MG63 (cell line): Measurements from ENCODE around the gene BCCIP. TPM values are rescaled to one million over a fixed set of nuclear protein-coding genes. Genes with fewer than 3 reads are reported as not detected.

Experiments used
- DNase-seq: peaks from one replicate; pipeline ENCODE4 v3.0.0-alpha.2; 2020
- H3K27me3 ChIP-seq: fragments of 250-450 bp; sonication (Bioruptor Pico); 2 replicates; pipeline ENCODE4 v1.5.1; 2020; ENCODE audit warnings: mild to moderate bottlenecking, moderate library complexity
- H3K36me3 ChIP-seq: fragments of 250-450 bp; sonication (Bioruptor Pico); 2 replicates; pipeline ENCODE4 v1.5.1; 2020; ENCODE audit warnings: mild to moderate bottlenecking, moderate library complexity
- H3K4me3 ChIP-seq: fragments of 250-450 bp; sonication (Bioruptor Pico); 2 replicates; pipeline ENCODE4 v1.5.1; 2020; ENCODE audit warnings: mild to moderate bottlenecking, moderate library complexity
- H3K9me3 ChIP-seq: fragments of 250-450 bp; sonication (Bioruptor Pico); 2 replicates; pipeline ENCODE4 v1.5.1; 2020; ENCODE audit warnings: mild to moderate bottlenecking, moderate library complexity
- total RNA-seq: library from RNA; depleted of rRNA; stranded (reverse); fragments of >200 nt; shearing (Covaris generic); gene quantifications from 2 replicates; pipeline ENCODE4 v1.2.3, GENCODE V29; 2014; ENCODE audit warnings: low replicate concordance

Gene BCCIP
- total RNA-seq, 1 experiment from 2014 or later = 89.8 TPM

DNA sequence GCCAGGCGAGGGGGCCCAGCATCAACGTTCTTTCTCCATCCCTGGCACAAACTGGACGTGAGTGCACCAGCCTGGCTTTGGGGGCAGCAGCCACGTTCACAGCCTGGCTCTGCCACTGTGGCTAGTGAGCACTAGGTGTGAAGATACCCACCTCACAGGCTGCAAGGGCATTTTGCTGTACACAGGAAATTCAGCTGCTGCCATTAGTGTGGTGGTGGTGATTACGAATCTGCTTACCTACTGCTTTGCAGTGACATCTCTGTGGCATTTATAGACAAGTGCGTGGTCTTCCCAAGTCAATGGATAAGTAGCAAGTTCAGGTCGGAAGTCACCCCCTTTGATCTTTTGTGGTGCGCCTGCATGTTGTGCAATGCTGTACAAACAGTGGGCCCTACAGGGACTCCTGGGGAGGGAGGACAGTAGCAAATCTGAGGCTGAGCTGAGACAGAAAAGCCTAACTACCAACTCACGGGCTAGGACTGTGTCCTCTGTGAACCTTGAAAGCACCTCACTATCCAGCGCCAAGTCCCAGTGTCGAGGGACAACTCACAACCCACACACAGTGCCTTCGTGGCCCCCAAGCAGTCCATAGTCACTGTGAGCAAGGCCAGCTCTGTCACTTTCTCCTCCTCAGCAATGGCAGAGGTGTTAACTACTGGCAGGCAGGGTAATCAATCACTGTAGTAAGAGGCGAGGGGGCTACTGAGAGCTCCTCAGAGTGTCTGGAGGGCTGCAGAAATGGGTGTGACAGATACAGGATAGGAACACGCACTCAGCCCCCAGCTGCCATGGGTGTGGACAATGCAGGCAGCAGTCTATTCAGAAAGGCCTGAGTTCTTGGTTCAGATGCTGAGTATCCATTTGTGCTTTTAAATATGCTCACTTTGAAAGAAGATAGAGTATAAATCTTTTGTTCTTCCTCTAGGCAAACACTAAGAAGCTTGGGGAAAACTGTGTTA, 30.7 kb upstream of the BCCIP start:
- no peaks in the 10 kb centered on the region for H3K27me3 ChIP-seq
- no peak for DNase-seq
- H3K9me3 ChIP-seq = no peaks in the 10 kb centered on the region
- H3K36me3 ChIP-seq = peaks cover 12% of the 10 kb centered on the region
- H3K4me3 ChIP-seq = no peak overlapping the region

DNA sequence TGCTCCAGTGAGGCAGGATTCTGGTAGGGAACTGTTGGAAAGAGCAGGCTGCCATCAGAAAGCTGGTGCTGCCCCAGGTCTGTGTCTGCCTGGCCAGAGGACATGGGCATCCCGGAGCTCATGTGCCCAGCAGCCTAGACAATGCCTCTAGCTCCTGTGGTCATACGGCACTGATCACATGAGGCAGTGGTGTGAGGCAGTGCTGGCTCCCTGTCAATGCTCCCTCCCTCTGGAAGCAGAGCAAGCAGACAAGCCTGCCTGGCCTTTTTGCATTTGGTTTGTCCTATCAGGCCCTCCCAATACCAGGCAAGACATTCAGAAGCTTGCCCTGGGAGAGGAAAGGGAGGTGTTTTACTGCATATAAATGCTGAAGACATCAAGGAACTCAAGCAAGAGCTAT, 28.2 kb upstream of the BCCIP start:
- Histone ChIP-seq H3K27me3 (no peaks in the 10 kb centered on the region), H3K9me3 (no peaks in the 10 kb centered on the region), H3K36me3 (peaks cover 12% of the 10 kb centered on the region), H3K4me3 (no peak overlapping the region)
- DNase-seq = no peak

DNA sequence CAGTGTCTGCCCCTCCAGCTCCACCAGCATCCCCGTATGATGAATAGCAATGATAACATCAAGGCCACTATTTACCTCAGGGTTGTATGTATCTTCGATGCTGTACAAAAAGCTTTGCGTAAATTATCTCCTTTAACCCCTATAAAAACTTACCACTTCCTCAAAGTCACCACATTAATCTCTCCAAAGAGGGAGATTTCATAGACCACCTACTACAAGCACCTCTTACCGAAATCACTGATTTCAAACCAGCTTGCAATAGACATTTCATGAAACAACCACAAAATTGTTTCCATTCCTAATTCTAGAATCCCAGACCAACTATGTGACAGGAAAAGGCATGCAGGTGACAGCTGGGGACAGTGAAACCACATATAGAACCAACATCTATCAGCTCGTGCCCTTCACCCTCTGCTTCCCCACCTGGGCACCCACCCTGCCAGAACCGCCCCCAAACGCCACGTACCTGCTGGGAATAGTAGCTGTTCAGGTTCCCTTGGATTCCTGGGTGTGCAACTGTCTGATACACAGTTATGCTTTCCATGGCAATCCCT, 27.6 kb upstream of the BCCIP start:
- no peak for DNase-seq
- Histone ChIP-seq H3K27me3 (no peaks in the 10 kb centered on the region), H3K4me3 (no peak overlapping the region), H3K9me3 (no peaks in the 10 kb centered on the region), H3K36me3 (peaks cover 12% of the 10 kb centered on the region)

DNA sequence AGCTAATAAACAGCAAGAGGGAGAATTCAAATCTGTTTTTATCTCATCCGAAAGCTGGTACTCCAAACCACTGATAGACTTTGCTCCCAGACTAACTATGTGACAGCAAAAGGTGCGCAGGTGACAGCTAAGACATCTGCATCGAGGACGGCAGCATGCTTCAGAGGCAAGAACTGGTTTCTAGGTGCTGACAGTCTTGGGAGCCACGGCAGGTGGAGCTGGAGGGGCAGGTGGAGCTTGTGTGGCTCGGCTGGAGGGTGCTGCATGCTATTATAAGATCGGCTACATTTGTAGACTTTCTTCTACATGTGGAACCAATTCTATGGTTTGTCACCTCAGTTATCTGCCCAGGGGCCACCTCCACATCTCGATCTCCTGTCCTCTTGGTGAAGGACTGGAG, 25.9 kb upstream of the BCCIP start:
- no peak for DNase-seq
- Histone ChIP-seq H3K9me3 (no peaks in the 10 kb centered on the region), H3K4me3 (no peak overlapping the region), H3K36me3 (peaks cover 6% of the 10 kb centered on the region), H3K27me3 (no peaks in the 10 kb centered on the region)

DNA sequence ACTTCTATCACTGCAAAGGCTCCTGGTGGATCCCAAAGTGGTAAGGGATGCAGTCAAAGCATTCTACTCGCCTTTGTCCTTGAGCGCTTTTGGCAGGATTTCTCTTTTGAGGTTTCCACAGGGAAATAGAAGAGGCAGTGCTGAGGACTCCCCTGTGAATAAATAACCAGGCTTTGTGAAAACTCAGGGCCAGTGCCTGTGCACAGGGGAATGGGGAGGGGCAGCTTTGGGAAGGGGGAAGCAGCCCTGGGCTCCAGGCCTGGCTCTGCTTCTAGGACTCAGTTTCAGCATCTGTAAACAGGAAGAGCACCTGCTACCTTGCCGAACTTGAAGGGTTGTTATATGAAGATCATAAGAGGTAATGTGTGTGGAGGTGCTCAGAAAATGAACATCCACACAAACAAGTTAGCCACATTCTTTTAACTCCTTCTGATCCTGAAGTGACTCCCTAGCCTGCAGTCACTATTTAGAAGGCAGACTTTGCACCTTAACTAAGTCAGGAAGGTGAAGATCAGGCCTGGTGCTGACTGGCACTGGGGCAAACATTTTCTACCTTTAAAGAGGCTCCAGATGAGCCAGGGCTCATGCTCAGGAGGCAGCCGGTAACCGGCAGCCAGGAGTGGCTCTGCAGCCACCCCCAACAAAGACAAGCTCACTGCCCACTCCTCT, 25.2 kb upstream of the BCCIP start:
- no peaks in the 10 kb centered on the region for H3K27me3 ChIP-seq
- no peaks in the 10 kb centered on the region for H3K9me3 ChIP-seq
- no peak overlapping the region for H3K4me3 ChIP-seq
- no peak for DNase-seq
- H3K36me3 ChIP-seq = peaks cover 2% of the 10 kb centered on the region; the same call in 1 of the 2 replicates

DNA sequence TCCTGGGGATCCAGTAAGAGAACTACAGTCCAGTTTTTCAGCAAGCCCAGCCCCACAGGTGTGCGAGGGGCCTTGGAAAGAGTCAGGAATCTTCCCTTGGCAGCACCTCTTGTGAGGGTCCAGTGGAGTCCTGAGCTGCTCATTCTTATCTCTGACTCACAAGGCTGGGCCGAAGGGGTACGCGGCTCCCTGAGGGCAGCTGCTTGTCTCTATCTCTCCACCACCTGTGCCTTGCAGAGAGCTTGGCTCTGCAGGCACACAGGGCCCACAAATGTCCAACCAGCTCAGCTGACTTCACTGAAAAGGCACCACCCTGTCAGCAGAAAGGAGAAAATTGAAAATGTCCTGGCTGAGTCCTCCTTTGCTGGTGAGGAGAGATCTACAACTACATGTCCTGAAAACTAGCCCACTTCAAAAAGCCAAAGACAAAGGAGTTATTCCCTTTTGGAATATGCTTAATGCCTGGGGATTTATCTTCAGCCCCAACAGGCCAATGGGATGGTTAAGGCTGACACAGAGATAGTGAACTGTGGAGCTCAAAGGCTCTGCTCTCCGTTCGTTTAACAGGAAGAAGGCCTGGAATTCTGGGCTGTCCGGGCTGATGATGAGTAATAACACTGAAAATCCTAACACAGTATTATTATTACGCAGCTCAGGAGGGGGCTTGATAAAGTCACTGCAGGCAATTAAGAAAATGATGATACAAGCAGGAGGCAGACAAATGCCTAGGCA, 23.7 kb upstream of the BCCIP start:
- 0 out of 2 replicates have a peak, but pooled peaks cover 2% of the 10 kb centered on the region for H3K36me3 ChIP-seq
- H3K27me3 ChIP-seq = no peaks in the 10 kb centered on the region
- no peaks in the 10 kb centered on the region for H3K9me3 ChIP-seq
- no peak overlapping the region for H3K4me3 ChIP-seq
- DNase-seq = no peak

DNA sequence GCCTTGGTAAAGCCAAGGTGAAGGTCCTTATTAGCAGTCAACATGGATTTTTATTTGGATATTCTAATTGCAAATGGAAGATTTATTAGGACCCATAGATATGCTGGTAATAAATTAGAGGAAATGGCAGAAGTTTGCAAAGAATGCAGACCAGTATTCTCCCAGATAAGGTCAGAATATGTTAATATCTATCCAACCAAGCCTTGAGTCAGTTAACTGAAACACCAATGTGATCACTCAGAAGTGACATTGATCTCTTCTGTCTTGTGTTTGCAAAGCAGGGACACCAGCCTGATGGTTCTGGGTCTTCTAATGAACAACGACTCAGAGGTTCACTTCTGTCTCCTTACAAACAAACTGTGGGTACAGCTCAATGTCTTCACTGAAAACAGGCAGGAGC, 21.8 kb upstream of the BCCIP start:
- Histone ChIP-seq H3K9me3 (no peaks in the 10 kb centered on the region), H3K36me3 (peaks cover 5% of the 10 kb centered on the region; the same call in 1 of the 2 replicates), H3K27me3 (no peaks in the 10 kb centered on the region), H3K4me3 (no peak overlapping the region)
- DNase-seq = no peak

DNA sequence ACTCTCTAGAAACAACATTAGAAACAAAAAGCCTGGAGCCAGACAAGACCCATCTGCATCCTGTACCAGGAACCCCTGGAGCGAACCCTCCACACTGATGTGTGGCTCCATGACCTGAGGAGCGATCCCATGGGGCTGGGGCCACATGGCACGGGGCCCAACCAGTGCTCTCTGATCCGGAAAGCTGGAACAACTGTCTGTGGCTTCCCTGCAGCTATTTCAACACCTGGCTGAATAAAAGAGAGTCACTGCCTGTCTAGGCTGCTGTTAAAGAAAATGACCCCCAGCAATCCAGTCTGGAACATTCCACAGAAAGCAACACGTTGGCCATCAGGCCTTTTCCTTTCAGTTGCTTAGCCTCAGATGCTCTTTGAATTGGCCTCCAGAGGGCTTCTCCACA, 21.2 kb upstream of the BCCIP start:
- Histone ChIP-seq H3K4me3 (no peak overlapping the region), H3K36me3 (peaks cover 7% of the 10 kb centered on the region; the same call in 1 of the 2 replicates), H3K27me3 (no peaks in the 10 kb centered on the region), H3K9me3 (no peaks in the 10 kb centered on the region)
- DNase-seq = no peak

DNA sequence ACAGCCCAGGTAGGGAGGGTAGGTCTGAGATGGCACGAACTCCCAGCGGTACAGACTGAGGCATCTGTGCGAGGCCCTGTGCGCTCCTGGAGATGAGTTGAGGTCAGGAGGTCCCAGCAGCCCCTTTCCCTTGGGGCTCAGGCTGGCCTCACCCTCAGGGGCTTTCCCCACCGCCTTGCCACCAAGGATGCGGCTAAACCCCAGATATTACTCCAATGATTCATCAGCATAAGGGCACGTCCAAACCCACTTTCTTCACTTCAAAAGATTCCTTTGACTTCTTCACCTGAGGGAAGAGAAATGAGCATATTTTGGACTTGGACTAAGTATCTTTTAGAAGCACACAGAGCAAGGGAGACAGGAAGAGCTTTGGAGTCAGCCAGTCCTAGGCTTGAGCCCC, 20.6 kb upstream of the BCCIP start:
- Histone ChIP-seq H3K36me3 (peaks cover 7% of the 10 kb centered on the region; the same call in 1 of the 2 replicates), H3K27me3 (no peaks in the 10 kb centered on the region), H3K4me3 (no peak overlapping the region), H3K9me3 (no peaks in the 10 kb centered on the region)
- no peak for DNase-seq

DNA sequence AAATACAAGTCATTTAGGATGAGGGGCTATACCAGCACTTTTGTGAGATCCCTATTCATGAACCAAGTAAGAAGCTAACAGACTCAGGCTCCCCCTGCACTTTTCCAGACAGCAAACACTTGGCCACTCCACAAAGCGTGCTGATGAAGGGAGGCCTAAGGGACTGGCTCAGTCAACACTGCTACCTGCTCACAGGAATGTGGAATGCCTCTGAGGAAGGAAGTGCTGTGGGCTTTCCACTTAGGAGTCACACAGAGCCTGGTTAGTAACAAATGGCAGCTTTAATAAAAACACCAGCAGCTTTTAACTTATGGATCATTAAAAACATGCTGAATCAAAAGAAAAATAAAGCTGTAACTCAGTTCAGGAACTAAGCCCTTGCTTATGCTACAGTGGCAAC, 15.3 kb upstream of the BCCIP start:
- Histone ChIP-seq H3K27me3 (no peaks in the 10 kb centered on the region), H3K9me3 (no peaks in the 10 kb centered on the region), H3K4me3 (no peak overlapping the region), H3K36me3 (peaks cover 17% of the 10 kb centered on the region)
- no peak for DNase-seq

DNA sequence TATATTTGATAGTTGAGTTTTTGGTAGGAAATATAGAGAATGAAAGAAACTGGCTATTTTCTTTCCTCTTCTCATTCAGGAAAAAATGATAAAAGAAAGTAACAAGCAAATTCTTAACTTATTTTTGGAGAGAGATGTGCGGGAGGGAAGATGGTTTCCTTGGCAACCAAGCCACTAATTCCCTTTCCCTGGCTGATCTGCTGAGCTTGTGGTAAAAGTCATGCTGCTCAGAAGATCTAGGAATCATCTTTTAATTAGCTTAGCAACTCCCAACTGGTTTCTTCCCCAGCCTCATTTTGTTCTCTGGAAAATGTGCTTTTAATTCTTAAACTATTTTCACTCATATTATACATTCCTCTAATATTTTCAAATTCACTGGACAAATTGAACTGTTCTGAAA, 12.1 kb upstream of the BCCIP start:
- Histone ChIP-seq H3K4me3 (no peak overlapping the region), H3K9me3 (no peaks in the 10 kb centered on the region), H3K27me3 (no peaks in the 10 kb centered on the region), H3K36me3 (peaks cover 16% of the 10 kb centered on the region)
- no peak for DNase-seq

DNA sequence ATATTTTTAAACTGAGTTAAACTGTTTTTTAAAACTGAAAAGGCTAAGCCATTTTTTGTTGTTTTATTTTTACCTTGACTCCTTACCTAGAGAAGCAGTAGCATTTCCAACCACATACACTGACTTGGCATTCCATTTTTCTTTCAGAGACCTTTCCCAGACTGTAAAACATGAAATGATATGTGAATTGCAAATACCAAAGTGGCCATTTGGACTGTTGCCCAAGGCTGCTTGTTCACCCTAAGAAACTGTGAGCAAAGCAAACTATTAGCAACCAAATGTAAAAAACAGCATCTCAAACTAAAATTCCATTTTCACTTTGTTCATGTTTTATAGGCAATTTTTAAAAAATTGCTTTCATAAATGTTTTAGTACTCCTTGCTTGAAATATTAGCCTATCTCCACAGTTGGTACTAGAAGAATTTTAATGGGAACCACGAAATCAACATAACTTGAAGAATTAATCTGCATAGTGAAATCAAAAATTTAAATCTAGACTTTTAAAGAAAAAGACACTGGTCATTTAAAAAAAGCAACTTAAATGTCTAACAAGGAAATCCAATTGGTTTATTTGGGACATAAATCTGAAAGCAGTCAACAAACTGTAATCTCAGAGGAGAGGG, 11.1 kb upstream of the BCCIP start:
- no peak for DNase-seq
- Histone ChIP-seq H3K9me3 (no peaks in the 10 kb centered on the region), H3K36me3 (peaks cover 14% of the 10 kb centered on the region), H3K4me3 (no peak overlapping the region), H3K27me3 (no peaks in the 10 kb centered on the region)

DNA sequence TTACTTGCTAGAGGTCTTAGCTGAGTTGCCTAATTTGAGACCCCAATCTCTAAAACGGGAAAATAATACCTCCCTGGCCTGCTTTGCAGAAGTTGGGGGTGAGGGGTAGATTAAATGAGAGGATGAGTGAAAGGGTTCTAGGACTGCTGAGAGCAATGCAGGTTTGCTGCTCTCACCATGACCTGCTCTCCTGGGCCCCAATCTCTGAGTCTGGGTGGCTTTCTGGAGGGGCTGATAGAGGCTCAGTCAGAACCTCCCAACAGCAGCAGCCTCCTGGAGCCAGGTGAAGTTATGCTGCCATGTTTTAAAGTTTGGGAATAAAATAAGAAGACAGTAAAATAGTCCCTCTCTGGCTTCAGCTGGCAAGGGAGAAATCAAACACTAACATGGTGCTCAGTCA, 7.6 kb upstream of the BCCIP start:
- H3K4me3 ChIP-seq = no peak overlapping the region
- H3K36me3 ChIP-seq = peaks cover 6% of the 10 kb centered on the region
- H3K27me3 ChIP-seq = no peaks in the 10 kb centered on the region
- no peaks in the 10 kb centered on the region for H3K9me3 ChIP-seq
- DNase-seq = no peak

DNA sequence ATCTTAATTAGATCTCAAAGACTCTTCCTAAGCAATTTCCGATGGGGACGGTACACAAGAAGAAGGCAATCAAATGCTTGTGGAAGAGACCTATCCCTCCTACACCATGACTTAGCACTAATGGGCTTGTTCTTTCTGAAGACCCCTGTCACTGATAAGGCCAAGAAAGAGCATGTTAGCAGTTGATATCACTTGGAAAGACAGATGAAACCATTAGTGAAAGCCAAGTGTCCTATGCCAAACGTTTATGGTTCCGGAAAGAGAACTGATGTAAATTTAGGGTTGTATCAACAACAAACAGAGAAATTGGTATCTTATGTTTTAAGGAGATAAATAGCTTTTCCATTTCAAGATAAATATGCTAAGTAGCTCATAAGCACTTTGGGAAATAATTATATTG, 6.8 kb upstream of the BCCIP start:
- DNase-seq = no peak
- Histone ChIP-seq H3K27me3 (no peaks in the 10 kb centered on the region), H3K9me3 (no peaks in the 10 kb centered on the region)

DNA sequence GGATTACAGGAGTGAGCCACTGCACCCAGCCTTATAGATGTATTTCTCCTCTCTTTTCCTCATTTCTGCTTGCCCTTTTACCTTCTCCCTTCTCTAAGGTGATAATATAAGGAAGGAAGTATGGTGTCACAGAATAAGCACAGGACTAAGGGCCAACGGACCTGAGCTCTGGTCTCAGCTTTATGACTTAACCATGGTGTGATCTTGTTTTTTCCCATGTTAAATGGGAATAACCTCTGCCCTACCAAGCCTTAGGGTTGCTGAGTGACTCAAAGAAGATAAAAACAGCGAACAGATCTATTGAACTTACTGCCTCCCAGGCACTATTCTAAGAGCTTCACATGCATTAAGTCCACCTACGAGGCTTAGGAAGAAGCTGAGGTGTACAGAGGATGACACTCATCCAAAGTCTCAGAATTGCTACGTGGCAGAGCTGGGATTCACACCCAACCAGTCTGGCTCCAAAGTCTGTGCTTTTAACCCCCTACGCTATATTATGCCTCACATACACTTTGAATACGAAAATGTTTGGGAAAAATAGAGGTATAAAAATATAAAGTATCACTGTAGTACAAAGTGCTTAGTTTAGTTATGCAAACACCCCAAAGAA, 5.9 kb upstream of the BCCIP start:
- Histone ChIP-seq H3K27me3 (no peaks in the 10 kb centered on the region), H3K9me3 (no peaks in the 10 kb centered on the region), H3K4me3 (no peak overlapping the region), H3K36me3 (peaks cover 2% of the 10 kb centered on the region)
- DNase-seq = no peak

More for the DNA sequence above, 6.8 kb upstream of the BCCIP start:
- H3K36me3 ChIP-seq = peaks cover 2% of the 10 kb centered on the region
- H3K4me3 ChIP-seq = no peak overlapping the region

DNA sequence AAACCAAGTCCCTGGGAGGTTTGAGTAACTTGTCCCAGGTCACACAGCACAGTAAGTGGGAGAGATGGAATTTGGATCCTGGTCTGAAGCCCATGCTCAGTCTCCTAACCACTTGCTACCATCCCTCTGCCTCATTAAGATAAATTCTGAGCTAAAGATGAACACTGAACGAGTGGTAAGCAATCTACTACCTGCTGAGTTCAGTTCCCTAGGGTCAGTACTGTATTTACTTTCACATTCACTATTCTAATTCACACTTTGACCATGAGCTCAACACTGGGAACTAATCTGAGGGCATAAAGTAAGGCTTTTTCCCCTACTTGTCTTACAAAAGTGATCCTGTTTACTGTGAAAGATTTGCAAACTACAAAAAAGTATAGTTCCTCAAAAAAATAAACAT, 2.6 kb upstream of the BCCIP start:
- H3K27me3 ChIP-seq = no peaks in the 10 kb centered on the region
- no peak for DNase-seq
- no peaks in the 10 kb centered on the region for H3K9me3 ChIP-seq
- no peak overlapping the region for H3K4me3 ChIP-seq
- H3K36me3 ChIP-seq = peaks cover 10% of the 10 kb centered on the region
